ENCODE data around the gene FAM162A. TPM values are rescaled to one million over a fixed set of nuclear protein-coding genes. Genes with fewer than 3 reads are reported as not detected.
A peak's percentile ranks its signal among the peaks of the same experiment; 100 is the strongest.

The FAM162A gene
- total and polyA plus RNA-seq, 4 experiments from 2014 or later = 31.1 to 136 (median 64.7) TPM

- peaks cover 0 to 6% (median 1%) of the 10 kb centered on the region in 4 donors for H3K4me1 Mint-ChIP-seq
- no peak overlapping the region for H3K4me3 Mint-ChIP-seq
- H3K27ac ChIP-seq (ENCODE audit: low read depth, low read length) = no peak overlapping the region
- H3K27me3 ChIP-seq (ENCODE audit: insufficient read depth, low read length) = no peaks in the 10 kb centered on the region
- H3K4me1 ChIP-seq (ENCODE audit: insufficient read depth, low read length) = no peaks in the 10 kb centered on the region
- no peaks in the 10 kb centered on the region for H3K9me3 ChIP-seq (ENCODE audit: control insufficient read depth in 1 of 2, low read length in 2 of 2)
- ChIA-PET CTCF (ENCODE audit: partially characterized antibody) (interaction anchor here (1.2 kb wide), 1 partner anchor 83 kb away, joined by 3 read pairs; no protein-coding TSS in a partner anchor), POLR2A (ENCODE audit: partially characterized antibody) (interaction anchor here (0.8 kb wide), 1 partner anchor 74 kb away, joined by 4 read pairs; the partner anchor contains the start of gene FAM162A)
- H3K36me3 ChIP-seq (ENCODE audit: insufficient read depth, low read length) = peaks cover 42% of the 10 kb centered on the region
- no peaks in the 10 kb centered on the region for H3K9me3 Mint-ChIP-seq
- peak overlapping the region in 4 of 7 donors; percentile 23 to 75 (median 48) for H3K27ac Mint-ChIP-seq
- intact Hi-C loops (cut with micrococcal nuclease) = no loop called here
- no peaks in the 10 kb centered on the region for H3K27me3 Mint-ChIP-seq
- peaks cover 41 to 68% of the 10 kb centered on the region in 2 donors for H3K36me3 Mint-ChIP-seq
- no peak overlapping the region for H3K4me3 ChIP-seq (ENCODE audit: low read length in 2 of 2)
- no peak for DNase-seq
Observed at GRCh38 chr3:122457706-122458105, 73.7 kb downstream of the FAM162A start.

- Mint-ChIP-seq H3K27ac (peak overlapping the region in 3 of 7 donors; percentile 43 to 70 (median 55)), H3K36me3 (peaks cover 42 to 73% of the 10 kb centered on the region in 2 donors), H3K9me3 (no peaks in the 10 kb centered on the region), H3K4me1 (peaks cover 0 to 6% (median 1%) of the 10 kb centered on the region in 4 donors), H3K27me3 (no peaks in the 10 kb centered on the region), H3K4me3 (no peak overlapping the region)
- intact Hi-C loops (cut with micrococcal nuclease) = no loop called here
- H3K27ac ChIP-seq (ENCODE audit: low read depth, low read length) = no peak overlapping the region
- no peaks in the 10 kb centered on the region for H3K27me3 ChIP-seq (ENCODE audit: insufficient read depth, low read length)
- ChIA-PET POLR2A (ENCODE audit: partially characterized antibody) (interaction anchor here (0.6 kb wide), 1 partner anchor 55 kb away, joined by 3 read pairs; no protein-coding TSS in a partner anchor), CTCF (ENCODE audit: partially characterized antibody) (interaction anchor here (1.2 to 1.4 kb wide), 2 partner anchors 75 to 82 kb away, joined by 3 read pairs; partner anchors contain the start of gene FAM162A)
- no peak for DNase-seq
- no peak overlapping the region for H3K4me3 ChIP-seq (ENCODE audit: low read length in 2 of 2)
- H3K4me1 ChIP-seq (ENCODE audit: insufficient read depth, low read length) = no peaks in the 10 kb centered on the region
- no peaks in the 10 kb centered on the region for H3K9me3 ChIP-seq (ENCODE audit: control insufficient read depth in 1 of 2, low read length in 2 of 2)
- peaks cover 34% of the 10 kb centered on the region for H3K36me3 ChIP-seq (ENCODE audit: insufficient read depth, low read length)
Observed at GRCh38 chr3:122458992-122459391, 75.0 kb downstream of the FAM162A start.

- Mint-ChIP-seq H3K9me3 (no peaks in the 10 kb centered on the region), H3K27me3 (no peaks in the 10 kb centered on the region), H3K4me3 (no peak overlapping the region), H3K36me3 (peaks cover 32 to 66% of the 10 kb centered on the region in 2 donors), H3K4me1 (peaks cover 0 to 6% (median 1%) of the 10 kb centered on the region in 4 donors), H3K27ac (peak overlapping the region in 3 of 7 donors; percentile 32 to 59 (median 53))
- ChIA-PET CTCF (ENCODE audit: partially characterized antibody) (interaction anchor here (0.6 kb wide), 1 partner anchor 23 kb away, joined by 3 read pairs; no protein-coding TSS in a partner anchor), POLR2A (ENCODE audit: partially characterized antibody) (no interaction called here)
- Histone ChIP-seq H3K27ac (ENCODE audit: low read depth, low read length) (no peak overlapping the region), H3K4me1 (ENCODE audit: insufficient read depth, low read length) (no peaks in the 10 kb centered on the region), H3K36me3 (ENCODE audit: insufficient read depth, low read length) (peaks cover 27% of the 10 kb centered on the region), H3K27me3 (ENCODE audit: insufficient read depth, low read length) (no peaks in the 10 kb centered on the region), H3K9me3 (ENCODE audit: control insufficient read depth in 1 of 2, low read length in 2 of 2) (no peaks in the 10 kb centered on the region), H3K4me3 (ENCODE audit: low read length in 2 of 2) (no peak overlapping the region)
- DNase-seq = no peak
- intact Hi-C loops (cut with micrococcal nuclease) = no loop called here
Observed at GRCh38 chr3:122461806-122462205, 77.8 kb downstream of the FAM162A start.

Other genes starting within 250 kb of the FAM162A start
- gene CASR, start 200.5 kb upstream of the FAM162A start, total RNA-seq = under 1 TPM in 1 of 2 experiments, not detected in 1; 0.03 TPM
- under 1 TPM in 1 of 2 donors, not detected in 1; 0.47 TPM for gene CASR, start 200.5 kb upstream of the FAM162A start, polyA plus RNA-seq
- under 1 TPM; 0.61 TPM for gene CSTA, start 58.9 kb upstream of the FAM162A start, total RNA-seq
- gene CSTA, start 58.9 kb upstream of the FAM162A start, polyA plus RNA-seq = not detected
- 10 to 100 TPM; 23.4 to 25.1 TPM for gene MIX23, start 951 bp upstream of the FAM162A start, total RNA-seq
- gene MIX23, start 951 bp upstream of the FAM162A start, polyA plus RNA-seq = 1 to 10 TPM; 5.3 to 8.9 TPM
- gene WDR5B, start 31.9 kb downstream of the FAM162A start, total RNA-seq = 10 to 100 TPM; 19.2 to 19.4 TPM
- gene WDR5B, start 31.9 kb downstream of the FAM162A start, polyA plus RNA-seq = 1 to 10 TPM; 1.0 to 2.3 TPM
- gene KPNA1, start 130.8 kb downstream of the FAM162A start, total RNA-seq = 10 to 100 TPM; 67.4 to 71.5 TPM
- gene KPNA1, start 130.8 kb downstream of the FAM162A start, polyA plus RNA-seq = 10 to 100 TPM; 45.6 to 51.3 TPM
- 10 to 100 TPM; 24.0 to 26.0 TPM for gene PARP9, start 180.1 kb downstream of the FAM162A start, total RNA-seq
- 10 to 100 TPM; 23.1 to 43.4 TPM for gene PARP9, start 180.1 kb downstream of the FAM162A start, polyA plus RNA-seq
- gene DTX3L, start 180.2 kb downstream of the FAM162A start, total RNA-seq = 10 to 100 TPM; 49.3 to 51.0 TPM
- 10 to 100 TPM; 14.8 to 34.4 TPM for gene DTX3L, start 180.2 kb downstream of the FAM162A start, polyA plus RNA-seq
- gene PARP15, start 193.5 kb downstream of the FAM162A start, total RNA-seq = 10 to 100 TPM; 74.5 to 78.0 TPM
- 10 to 100 TPM in 1 of 2 donors, 1 to 10 TPM in 1; 7.6 to 11.9 TPM for gene PARP15, start 193.5 kb downstream of the FAM162A start, polyA plus RNA-seq